Erythroblast (primary cell): Measurements from ENCODE around the gene NRXN3.

ENCODE experiments used
- GATA1 ChIP-seq: IDR thresholded peaks from 2 replicates; pipeline ENCODE4 v1.6.1; 2011; ENCODE audit warnings: low read depth, mild to moderate bottlenecking, control low read depth, low read length, moderate library complexity
- POLR2A ChIP-seq: IDR thresholded peaks from 2 replicates; pipeline ENCODE4 v1.6.1; 2011; ENCODE audit warnings: mild to moderate bottlenecking, low read length

DNA sequence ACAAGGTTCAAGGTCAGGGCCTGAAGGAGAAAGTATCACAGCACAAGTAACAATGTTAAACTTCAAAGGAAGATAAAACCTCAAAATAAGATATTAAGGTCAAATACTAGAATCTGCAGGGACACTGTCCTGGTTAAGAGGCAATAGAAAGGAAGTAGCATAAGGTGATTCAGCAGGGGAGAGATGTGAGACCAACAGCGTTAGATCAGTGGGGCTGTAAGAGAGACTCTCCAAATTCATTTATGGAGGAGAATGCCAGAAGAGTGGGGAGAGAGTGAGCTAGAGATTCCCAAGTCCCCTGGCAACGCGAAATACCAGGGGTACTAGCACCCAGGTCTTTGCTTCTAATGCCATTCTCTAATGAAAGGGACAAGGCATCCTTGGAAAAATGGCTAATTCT lies 1430.2 kb downstream of the NRXN3 start:
- TF ChIP-seq POLR2A (no peak), GATA1 (no peak)
